Mesenchymal stem cell (in vitro differentiated cells and primary cell): ENCODE data around the gene MMP24OS.
"Not testable (repeated sequence)": the region's sequence is repeated elsewhere in the genome, so short reads cannot be mapped to it uniquely, and the experiment has no call there.

Experiments used
- DNase-seq: peaks from one replicate; pipeline ENCODE4 v3.0.0-alpha.2; 2013
- H2AFZ ChIP-seq: one replicate; pipeline ENCODE4 v1.6.1; 2013; ENCODE audit warnings: low read depth, mild to moderate bottlenecking, control low read depth, inconsistent platforms, low read length, moderate library complexity
- H2AK5ac ChIP-seq: 2 replicates; pipeline ENCODE4 v1.6.1; 2013; ENCODE audit warnings: low read length, moderate library complexity, mild to moderate bottlenecking, inconsistent platforms; ENCODE audit not compliant: severe bottlenecking
- H2BK120ac ChIP-seq: one replicate; pipeline ENCODE4 v1.6.1; 2013; ENCODE audit warnings: low read depth, mild to moderate bottlenecking, inconsistent platforms, low read length, moderate library complexity
- H2BK12ac ChIP-seq, 2 experiments: one replicate each; pipeline ENCODE4 v1.6.1; 2013; ENCODE audit warnings: inconsistent platforms in 2 of 2, low read length in 2 of 2, mild to moderate bottlenecking in 2 of 2, moderate library complexity in 2 of 2, control low read depth in 1 of 2
- H2BK15ac ChIP-seq: one replicate; pipeline ENCODE4 v1.6.1; 2013; ENCODE audit warnings: mild to moderate bottlenecking, low read depth, inconsistent platforms; ENCODE audit not compliant: poor library complexity, severe bottlenecking
- H2BK5ac ChIP-seq: 2 replicates; pipeline ENCODE4 v1.6.1; 2013; ENCODE audit warnings: low read depth, mild to moderate bottlenecking, low read length, control low read depth, inconsistent platforms; ENCODE audit not compliant: poor library complexity, severe bottlenecking
- H3K14ac ChIP-seq, 2 experiments: one replicate each; pipeline ENCODE4 v1.6.1; 2013; ENCODE audit warnings: inconsistent platforms in 2 of 2, low read length in 2 of 2, control low read depth in 1 of 2, mild to moderate bottlenecking in 1 of 2, moderate library complexity in 1 of 2
- H3K18ac ChIP-seq, 2 experiments: one replicate each; pipeline ENCODE4 v1.6.1; 2013; ENCODE audit warnings: inconsistent platforms in 2 of 2, low read length in 2 of 2, control low read depth in 1 of 2, low read depth in 1 of 2, mild to moderate bottlenecking in 1 of 2
- H3K23ac ChIP-seq, 2 experiments: one replicate each; pipeline ENCODE4 v1.6.1; 2013; ENCODE audit warnings: inconsistent platforms in 2 of 2, low read length in 2 of 2, mild to moderate bottlenecking in 2 of 2, moderate library complexity in 2 of 2, control low read depth in 1 of 2
- H3K27ac ChIP-seq: 2 replicates; pipeline ENCODE4 v1.5.1; 2013; ENCODE audit warnings: mild to moderate bottlenecking, moderate library complexity, low read length, control low read depth, inconsistent platforms; ENCODE audit not compliant: poor library complexity, severe bottlenecking
- H3K27me3 ChIP-seq, 2 experiments: 2 replicates each; pipeline versions ENCODE4 v1.6.1 to v1.7.0; 2013; ENCODE audit warnings: low read length in 2 of 2, mild to moderate bottlenecking in 2 of 2, moderate library complexity in 2 of 2, control low read depth in 1 of 2, inconsistent platforms in 1 of 2; ENCODE audit not compliant: control insufficient read depth in 1 of 2, insufficient read depth in 1 of 2
- H3K36me3 ChIP-seq, 2 experiments: 2 replicates each; pipeline versions ENCODE4 v1.6.1 to v1.7.0; 2013; ENCODE audit warnings: low read length in 2 of 2, control low read depth in 1 of 2, inconsistent platforms in 1 of 2, low read depth in 1 of 2, mild to moderate bottlenecking in 1 of 2; ENCODE audit not compliant: insufficient read depth in 2 of 2, control insufficient read depth in 1 of 2
- H3K4ac ChIP-seq, 2 experiments: one replicate each; pipeline ENCODE4 v1.6.1; 2013; ENCODE audit warnings: inconsistent platforms in 2 of 2, low read length in 2 of 2, mild to moderate bottlenecking in 2 of 2, moderate library complexity in 2 of 2, control low read depth in 1 of 2, low read depth in 1 of 2
- H3K4me1 ChIP-seq: 2 replicates; pipeline ENCODE4 v1.6.1; 2013; ENCODE audit warnings: low read depth, low read length, control low read depth; ENCODE audit not compliant: control insufficient read depth, insufficient read depth
- H3K4me2 ChIP-seq: 2 replicates; pipeline ENCODE4 v1.6.1; 2013; ENCODE audit warnings: low read length, mild to moderate bottlenecking, inconsistent platforms; ENCODE audit not compliant: poor library complexity, severe bottlenecking
- H3K4me3 ChIP-seq, 2 experiments: 2 replicates each; pipeline versions ENCODE4 v1.5.1 to v1.7.0; 2013; ENCODE audit warnings: low read length in 2 of 2, mild to moderate bottlenecking in 2 of 2, control low read depth in 1 of 2, low read depth in 1 of 2; ENCODE audit not compliant: insufficient read depth in 1 of 2
- H3K79me1 ChIP-seq: replicated peaks from 2 replicates; pipeline ENCODE4 v1.6.1; 2013; ENCODE audit warnings: mild to moderate bottlenecking, control low read depth, low read length, inconsistent platforms; ENCODE audit not compliant: poor library complexity, severe bottlenecking
- H3K9ac ChIP-seq: 2 replicates; pipeline ENCODE4 v1.7.0; 2013; ENCODE audit warnings: mild to moderate bottlenecking, low read length, moderate library complexity
- H3K9me3 ChIP-seq: 2 replicates; pipeline ENCODE4 v1.7.0; 2013; ENCODE audit warnings: mild to moderate bottlenecking, low read length; ENCODE audit not compliant: control insufficient read depth
- H4K8ac ChIP-seq: one replicate; pipeline ENCODE4 v1.6.1; 2013; ENCODE audit warnings: inconsistent platforms, mild to moderate bottlenecking, low read length, moderate library complexity
- H4K91ac ChIP-seq: one replicate; pipeline ENCODE4 v1.6.1; 2013; ENCODE audit warnings: mild to moderate bottlenecking, low read length, inconsistent platforms
- WGBS: methylation state at CpG from one replicate; pipeline ENCODE4 v1.1.7; 2013; ENCODE audit warnings: mixed read lengths; 5-methylcytosine and 5-hydroxymethylcytosine counted together

Gene MMP24OS

GRCh38 chr20:35263532-35264341 is 14.2 kb downstream of the MMP24OS start:
- no peak overlapping the region for H3K18ac ChIP-seq
- H2AK5ac ChIP-seq, result peak overlapping the region; percentile 32
- H2BK15ac ChIP-seq, result no peak overlapping the region
- H4K8ac ChIP-seq, result no peak overlapping the region
- H3K23ac ChIP-seq, result no peak overlapping the region
- no peak overlapping the region for H3K14ac ChIP-seq
- no peak overlapping the region for H3K9ac ChIP-seq
- H3K4ac ChIP-seq, result no peak overlapping the region
- no peak for DNase-seq
- H2AFZ ChIP-seq, result no peak overlapping the region
- H2BK120ac ChIP-seq, result no peak overlapping the region
- H3K79me1 ChIP-seq, result peaks cover 9% of the 10 kb centered on the region
- H4K91ac ChIP-seq, result no peak overlapping the region
- H3K4me2 ChIP-seq, result peak overlapping the region; percentile 18
- H2BK5ac ChIP-seq, result peak overlapping the region; percentile 89
- H3K4me3 ChIP-seq, result no peak overlapping the region
- peak overlapping the region in 1 of 2 experiments; percentile 12 for H2BK12ac ChIP-seq
- H3K9me3 ChIP-seq, result no peaks in the 10 kb centered on the region
- peaks cover 24 to 29% of the 10 kb centered on the region in 2 experiments for H3K36me3 ChIP-seq
- H3K4me1 ChIP-seq, result peaks cover 37% of the 10 kb centered on the region
- no peaks in the 10 kb centered on the region for H3K27me3 ChIP-seq
- WGBS, result 81% methylated on average over 15 of the region's 17 CpGs
- peak overlapping the region; percentile 97 for H3K27ac ChIP-seq

- H3K14ac ChIP-seq, H3K9ac ChIP-seq, H3K23ac ChIP-seq, H2BK15ac ChIP-seq, DNase-seq, H2AFZ ChIP-seq, H3K79me1 ChIP-seq, H3K27me3 ChIP-seq, H3K4ac ChIP-seq, H3K4me3 ChIP-seq, H4K8ac ChIP-seq, H2BK12ac ChIP-seq, H3K9me3 ChIP-seq, H4K91ac ChIP-seq, H3K18ac ChIP-seq, H2BK120ac ChIP-seq: not testable (repeated sequence)
- Histone ChIP-seq H3K27ac (peak overlapping the region; percentile 97), H2BK5ac (peak overlapping the region; percentile 97), H3K4me1 (peaks cover 37% of the 10 kb centered on the region), H3K36me3 (peaks cover 19 to 24% of the 10 kb centered on the region in 2 experiments), H3K4me2 (peak overlapping the region; percentile 18), H2AK5ac (peak overlapping the region; percentile 32)
- WGBS, result 30% methylated on average over 5 of the region's 8 CpGs
These were observed 15.0 kb downstream of the MMP24OS start for GRCh38 chr20:35262731-35263531.

- H3K27me3 ChIP-seq, H4K91ac ChIP-seq, H2BK120ac ChIP-seq, H4K8ac ChIP-seq, H2AK5ac ChIP-seq, H2BK15ac ChIP-seq, H3K4me2 ChIP-seq, H2BK12ac ChIP-seq, H3K18ac ChIP-seq, H3K4me3 ChIP-seq, H3K9ac ChIP-seq, DNase-seq, H3K14ac ChIP-seq, H3K79me1 ChIP-seq, H3K4ac ChIP-seq, H3K9me3 ChIP-seq, H2AFZ ChIP-seq, H2BK5ac ChIP-seq, H3K23ac ChIP-seq: not testable (repeated sequence)
- Histone ChIP-seq H3K27ac (peak overlapping the region; percentile 86), H3K4me1 (peaks cover 40% of the 10 kb centered on the region), H3K36me3 (peaks cover 13 to 18% of the 10 kb centered on the region in 2 experiments)
- WGBS, result 28% methylated on average over 6 of the region's 10 CpGs
These were observed 15.6 kb downstream of the MMP24OS start for GRCh38 chr20:35262321-35262720.

- Histone ChIP-seq H3K4me2 (no peak overlapping the region), H3K9ac (no peak overlapping the region), H3K4me3 (no peak overlapping the region), H2AFZ (no peak overlapping the region), H3K18ac (no peak overlapping the region), H2BK12ac (no peak overlapping the region), H3K4me1 (peaks cover 40% of the 10 kb centered on the region), H2BK15ac (no peak overlapping the region), H3K9me3 (no peaks in the 10 kb centered on the region), H3K79me1 (peaks cover 8% of the 10 kb centered on the region), H2BK5ac (peak overlapping the region; percentile 19), H2AK5ac (peak overlapping the region; percentile 100), H4K91ac (no peak overlapping the region), H3K23ac (no peak overlapping the region), H2BK120ac (no peak overlapping the region), H3K14ac (no peak overlapping the region), H3K36me3 (peaks cover 9% of the 10 kb centered on the region in 2 experiments), H3K27ac (peak overlapping the region; percentile 86), H3K4ac (no peak overlapping the region), H4K8ac (no peak overlapping the region), H3K27me3 (no peaks in the 10 kb centered on the region)
- 91% methylated on average over 6 of the region's 6 CpGs for WGBS
- DNase-seq, result no peak
These were observed 17.5 kb downstream of the MMP24OS start for GRCh38 chr20:35260426-35260825.
